RPMI8226 (cell line): ENCODE measurements around the gene IFT27.

Experiments
- DNase-seq: peaks from one replicate; pipeline ENCODE4 v3.0.0-alpha.2; 2015

Gene IFT27

DNA sequence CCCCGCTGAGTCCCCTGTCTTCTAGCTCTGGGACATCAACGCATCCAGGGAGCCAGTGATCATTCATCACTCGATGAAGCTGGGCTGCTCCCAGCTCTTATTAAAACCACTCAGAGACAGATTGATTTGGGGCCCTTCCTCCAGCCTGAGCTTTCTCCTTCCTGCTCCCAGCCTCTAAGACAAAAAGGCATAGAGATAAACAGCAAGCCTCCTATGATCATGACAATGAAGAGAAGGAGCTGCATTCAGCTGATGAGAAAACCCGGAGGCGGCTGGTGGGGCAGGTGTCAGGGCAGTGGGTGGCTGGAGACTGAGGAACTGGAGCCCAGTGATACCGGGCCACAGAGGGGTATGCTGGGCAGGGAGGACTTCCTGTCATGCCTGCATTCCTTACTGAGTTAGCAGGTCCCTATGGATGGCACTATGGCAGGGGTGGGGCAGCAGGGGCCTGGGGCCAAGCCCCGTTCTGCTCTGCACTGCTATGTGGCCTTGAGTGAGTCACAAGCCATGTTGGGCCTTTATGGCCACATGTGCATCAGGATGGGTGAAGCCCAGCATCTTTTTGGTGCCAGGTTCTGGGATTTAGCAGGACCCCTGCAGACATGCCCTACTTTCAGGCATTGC is 20.7 kb upstream of the IFT27 start:
- DNase-seq: no peak

GRCh38 chr22:36795633-36796032 is 19.7 kb upstream of the IFT27 start:
- no peak for DNase-seq

DNA sequence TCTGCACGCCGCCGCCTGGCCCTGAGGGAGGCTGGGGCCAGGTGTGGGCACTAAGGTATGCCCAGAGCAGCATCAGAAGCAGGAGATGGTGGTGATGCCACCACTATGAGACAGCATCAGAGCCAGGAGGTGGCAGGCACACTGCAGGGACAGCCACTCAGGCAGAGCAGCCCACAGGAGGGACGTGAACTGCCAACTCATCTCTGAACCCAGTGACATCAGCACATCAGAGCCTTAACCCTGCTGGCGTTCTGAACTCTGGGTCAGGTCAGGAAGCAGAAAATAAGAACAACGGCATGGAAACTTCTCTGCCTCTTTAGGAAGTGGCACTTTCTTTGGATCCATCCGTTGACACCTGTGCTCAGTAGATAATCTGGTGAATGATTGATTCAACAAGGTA is 14.7 kb upstream of the IFT27 start:
- peak; percentile 92 for DNase-seq

- no peak for DNase-seq
Measured at GRCh38 chr22:36787204-36787988, 11.5 kb upstream of the IFT27 start.

- DNase-seq: no peak
Measured at GRCh38 chr22:36783743-36784142, 7.8 kb upstream of the IFT27 start.

DNA sequence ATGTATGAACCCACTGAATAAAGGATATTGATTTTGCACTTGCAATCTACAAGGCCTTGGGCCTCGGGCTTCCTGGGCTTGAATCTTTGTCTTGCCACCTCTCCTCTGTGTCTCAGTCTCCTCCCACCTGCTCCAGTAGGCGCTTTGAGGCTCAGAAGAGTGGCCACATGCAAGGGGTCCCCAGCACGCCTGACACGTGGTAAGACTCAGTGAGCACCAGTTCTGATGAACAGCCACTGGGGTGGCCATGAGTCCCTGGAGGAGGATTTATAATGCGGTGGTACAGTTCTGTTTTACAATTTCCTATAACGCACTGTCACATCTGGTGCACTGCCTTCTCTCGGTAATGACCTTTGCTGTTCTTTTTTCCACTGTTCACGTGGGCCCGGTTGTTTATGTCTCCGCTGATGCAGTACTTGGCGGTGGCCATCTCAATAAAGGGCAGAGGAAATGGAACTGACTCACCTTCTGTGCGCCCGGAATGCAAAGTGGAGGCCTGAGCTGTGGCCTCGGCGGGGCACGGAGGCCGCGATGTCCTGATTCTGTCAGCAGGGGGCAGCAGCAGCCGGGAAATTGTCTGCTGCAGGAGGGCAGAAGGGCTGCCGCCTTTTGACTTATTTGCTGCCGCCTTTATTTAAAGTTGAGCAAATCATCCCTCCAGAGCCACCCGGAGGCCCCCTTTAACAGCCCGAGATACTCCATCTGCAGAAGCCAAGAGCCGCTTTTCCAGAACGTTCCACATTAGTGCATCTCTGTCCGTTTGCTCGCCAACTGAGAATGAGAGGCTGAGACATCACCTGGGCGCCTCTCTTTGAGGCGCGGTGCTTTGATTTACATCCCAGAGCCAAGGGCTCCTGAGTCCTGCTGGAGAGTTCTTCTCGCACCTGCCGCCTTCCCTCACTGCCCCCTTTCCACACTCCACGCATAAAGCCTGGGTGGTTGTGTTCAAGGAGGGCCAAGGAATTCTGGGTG is 6.0 kb upstream of the IFT27 start:
- peak; percentile 88 for DNase-seq

DNA sequence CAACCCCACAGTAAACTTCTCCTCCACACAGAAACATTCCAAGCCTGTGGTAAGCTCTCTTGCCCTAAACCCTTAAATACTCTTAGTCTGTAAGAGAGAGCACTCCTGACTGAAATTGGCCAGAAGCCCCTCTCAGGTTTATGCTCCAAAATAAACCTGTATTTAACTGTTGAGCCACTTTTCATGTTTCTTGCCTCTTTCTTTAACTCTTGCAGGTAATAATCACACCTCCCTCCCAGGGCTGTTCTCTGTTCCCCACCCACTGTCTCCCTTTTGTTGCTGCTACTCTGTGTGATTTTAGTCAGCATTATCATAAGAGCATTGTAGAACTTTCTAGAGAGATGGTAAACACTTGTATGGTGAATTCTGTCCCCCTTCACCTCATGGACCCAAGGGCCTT is 2.1 kb upstream of the IFT27 start:
- DNase-seq: no peak

DNA sequence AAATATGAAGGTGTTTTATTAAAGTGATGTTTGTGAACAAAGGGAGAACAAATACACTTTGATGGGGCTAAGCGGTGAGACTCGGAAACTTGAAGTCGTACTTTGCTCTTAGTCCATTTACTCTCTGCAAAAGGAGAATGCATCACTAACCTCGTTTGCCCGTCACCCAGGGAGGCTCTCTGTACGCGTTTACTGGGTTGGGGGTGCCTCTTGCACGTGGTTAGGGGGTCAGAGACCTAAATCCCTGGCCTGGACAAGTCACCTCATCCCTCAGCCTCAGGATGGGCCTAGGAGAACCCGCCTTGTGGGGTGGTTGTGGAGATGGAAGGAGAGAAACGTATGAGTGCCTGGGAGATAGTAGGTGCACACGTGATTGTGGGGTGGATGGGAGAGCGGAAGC is 803 bp upstream of the IFT27 start:
- no peak for DNase-seq

DNA sequence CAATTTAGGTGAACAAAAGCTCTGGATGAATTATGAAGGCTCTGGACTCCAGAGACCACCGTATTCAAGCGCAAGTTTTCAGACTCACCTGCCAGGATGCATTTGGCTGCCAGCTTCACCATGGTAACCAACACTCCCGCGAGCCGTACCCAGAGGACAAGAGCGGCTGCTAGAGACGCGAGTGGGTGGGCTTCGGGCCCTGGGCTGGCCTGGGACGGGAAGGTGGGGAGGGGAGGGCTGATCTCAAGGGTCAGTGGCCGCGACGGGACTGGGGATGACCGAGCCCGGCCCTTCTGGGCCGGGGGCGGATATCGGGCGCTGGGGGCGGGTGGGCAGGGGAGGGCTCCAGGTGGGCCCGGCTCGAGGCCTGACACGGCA is 344 bp downstream of the IFT27 start:
- DNase-seq: peak; percentile 58

DNA sequence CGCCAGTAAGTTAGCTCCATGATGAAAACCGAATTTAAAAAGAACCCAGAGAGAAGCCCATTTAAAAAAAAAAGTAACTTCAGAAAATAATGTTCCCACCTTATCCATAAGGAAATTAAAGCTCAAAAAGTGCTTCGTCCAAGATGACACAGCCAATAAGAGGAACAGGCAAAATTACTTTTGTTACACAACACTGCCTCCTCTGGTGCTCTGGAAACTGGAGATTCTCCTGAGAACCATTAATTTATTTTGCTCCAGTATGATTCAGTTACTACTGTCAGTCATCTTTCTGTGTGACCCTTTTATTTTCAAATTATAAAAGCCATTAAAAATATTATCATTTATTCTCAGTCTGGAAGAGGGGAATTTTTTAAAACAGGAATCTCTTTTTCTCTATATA is 2.0 kb downstream of the IFT27 start:
- peak; percentile 51 for DNase-seq

DNA sequence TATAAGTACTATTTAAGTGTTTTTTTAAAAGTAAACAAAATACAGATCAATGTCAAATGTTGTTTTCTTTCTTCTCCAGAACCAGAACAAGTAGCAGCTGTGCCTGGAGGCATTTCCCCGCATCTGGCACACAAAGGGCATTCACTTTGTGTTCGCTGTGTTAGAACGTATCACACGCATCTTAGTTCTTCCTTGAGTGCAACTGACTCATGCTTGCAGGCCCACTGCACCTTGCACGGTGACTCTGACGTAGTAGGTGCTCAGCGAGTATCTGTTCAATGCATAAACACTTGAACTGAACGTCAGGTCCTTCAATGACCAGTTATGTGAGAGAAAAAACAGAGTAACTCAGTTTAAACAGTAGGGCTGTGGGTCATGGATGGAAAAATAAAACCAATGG is 3.5 kb downstream of the IFT27 start:
- DNase-seq: no peak

- no peak for DNase-seq
Measured at GRCh38 chr22:36771356-36772063, 4.4 kb downstream of the IFT27 start.

- DNase-seq: no peak
Measured at GRCh38 chr22:36770513-36771231, 5.2 kb downstream of the IFT27 start.

- DNase-seq: no peak
Measured at GRCh38 chr22:36769541-36770512, 6.1 kb downstream of the IFT27 start.

GRCh38 chr22:36768616-36769015 is 7.3 kb downstream of the IFT27 start:
- no peak for DNase-seq

DNA sequence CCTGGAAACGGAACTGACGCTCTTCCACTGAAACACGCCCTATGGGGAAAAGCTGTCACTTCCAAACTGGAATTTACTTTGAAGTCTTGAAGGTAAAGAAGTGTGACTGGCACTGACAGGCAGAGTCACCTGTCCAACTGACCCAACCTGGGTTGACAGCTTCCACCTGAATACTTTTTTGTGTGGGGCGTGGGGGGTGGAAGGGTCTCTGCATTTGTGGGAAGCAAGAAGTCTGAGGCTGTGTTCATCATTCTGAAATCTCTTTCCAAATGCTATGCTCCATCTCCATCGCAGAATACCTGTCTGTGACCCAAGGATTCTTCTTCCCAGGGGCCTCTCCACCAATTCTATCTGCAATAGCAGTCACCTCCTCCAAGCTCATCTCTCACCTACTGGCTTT is 7.8 kb downstream of the IFT27 start:
- no peak for DNase-seq

- no peak for DNase-seq
Measured at GRCh38 chr22:36767035-36767775, 8.7 kb downstream of the IFT27 start.

- no peak for DNase-seq
Measured at GRCh38 chr22:36765943-36766450, 9.9 kb downstream of the IFT27 start.

DNA sequence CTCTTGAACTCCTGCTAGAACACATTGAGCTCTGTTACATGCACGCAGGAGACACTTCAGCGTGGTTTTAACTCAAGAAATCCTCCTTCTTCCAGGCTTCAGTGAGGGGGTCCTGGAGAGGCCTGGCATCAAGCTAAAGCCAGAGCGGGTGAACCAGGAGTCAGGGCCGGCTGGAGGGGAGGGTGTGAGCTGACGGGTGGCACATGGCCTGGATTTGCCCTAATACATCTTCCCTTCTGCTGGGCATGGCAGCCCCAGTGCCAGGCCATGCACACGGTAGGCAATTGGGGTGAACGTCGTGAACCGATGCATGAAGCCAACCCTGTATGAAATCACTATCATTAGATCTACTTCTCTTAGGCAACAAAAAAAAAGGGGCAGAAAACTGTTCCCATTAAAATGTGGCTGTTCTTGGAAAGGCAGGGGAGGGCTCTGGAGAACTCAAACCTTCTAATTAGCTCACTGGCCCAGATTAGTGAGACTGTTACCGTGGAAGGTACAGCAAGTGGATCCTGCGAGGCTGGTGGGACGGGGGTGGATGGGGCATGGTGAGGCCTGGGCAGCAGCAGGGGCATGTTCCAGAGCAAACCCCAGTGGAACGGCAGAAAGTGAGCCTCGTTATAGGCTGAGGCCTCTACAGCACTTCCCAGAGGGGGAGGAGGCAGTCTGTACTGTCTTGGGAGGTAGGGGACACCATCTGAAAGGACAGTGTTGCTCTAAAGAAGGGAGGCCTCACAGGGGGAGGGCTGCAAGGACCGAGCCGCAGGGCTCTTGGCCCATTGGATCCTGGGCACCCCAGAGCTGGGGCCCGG is 10.6 kb downstream of the IFT27 start:
- no peak for DNase-seq
